ENCODE data around the gene CRPPA. TPM values are rescaled to one million over a fixed set of nuclear protein-coding genes. Genes with fewer than 3 reads are reported as not detected.
"Not testable (repeated sequence)": the region's sequence is repeated elsewhere in the genome, so short reads cannot be mapped to it uniquely, and the experiment has no call there.

The CRPPA gene
- total and polyA plus RNA-seq, 2 experiments from 2014 or later: 1.8 TPM

DNA sequence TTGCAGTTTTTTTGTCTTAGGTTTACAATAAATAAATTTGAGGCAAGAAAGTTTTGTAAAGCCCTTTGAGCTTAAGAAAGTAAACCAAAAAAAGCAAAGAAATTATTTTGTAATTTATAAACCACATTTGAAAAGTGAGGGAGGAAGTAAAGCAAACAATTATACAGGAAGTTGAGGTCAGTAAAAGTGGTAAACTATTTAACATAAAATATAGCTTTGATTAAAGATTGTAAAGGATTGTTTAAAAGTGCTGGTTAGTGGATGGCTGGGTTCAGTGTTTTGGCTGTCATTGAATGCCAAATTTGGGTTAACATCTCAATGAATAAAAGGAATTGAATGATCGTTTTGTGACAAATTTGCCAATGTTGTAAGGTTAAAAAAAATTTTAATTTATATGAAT lies 34.3 kb upstream of the CRPPA start:
- no peak for DNase-seq
- no peak for TF ChIP-seq EZH2phosphoT487 (IDR thresholded peaks at IDR 0.05; ENCODE audit: insufficient read depth, low read depth)
- no peak for TF ChIP-seq EZH2 (IDR thresholded peaks at IDR 0.05; ENCODE audit: insufficient read depth, poor library complexity, severe bottlenecking)
- in situ Hi-C loops (cut with MboI): no loop called here
- Histone ChIP-seq H3K4me2 (ENCODE audit: unreplicated experiment) (no peak overlapping the region), H3K9me3 (ENCODE audit: low read depth) (no peaks in the 10 kb centered on the region), H3K4me1 (ENCODE audit: insufficient read depth) (no peaks in the 10 kb centered on the region), H3K27me3 (replicated peaks; ENCODE audit: insufficient read depth) (no peaks in the 10 kb centered on the region), H4K20me1 (ENCODE audit: insufficient read depth) (no peaks in the 10 kb centered on the region), H3F3A (ENCODE audit: insufficient read depth) (no peaks in the 10 kb centered on the region), H2AFZ (no peak overlapping the region), H3K36me3 (ENCODE audit: low read depth) (no peaks in the 10 kb centered on the region), H3K27ac (no peak overlapping the region), H3K4me3 (no peak overlapping the region), H3K9me2 (ENCODE audit: insufficient read depth) (no peaks in the 10 kb centered on the region), H3K79me2 (ENCODE audit: insufficient read depth) (no peaks in the 10 kb centered on the region), H3K9ac (no peak overlapping the region)
- WGBS, 2 experiments (ENCODE audit: low coverage in 1 of 2, low lambda C conversion rate in 2 of 2, missing lambda C conversion rate in 2 of 2): 51 to 52% methylated on average over 1 of the region's 1 CpG

- Histone ChIP-seq H2AFZ (no peak overlapping the region), H3K9me3 (ENCODE audit: low read depth) (no peaks in the 10 kb centered on the region), H3K79me2 (ENCODE audit: insufficient read depth) (no peaks in the 10 kb centered on the region), H3F3A (ENCODE audit: insufficient read depth) (no peaks in the 10 kb centered on the region), H4K20me1 (ENCODE audit: insufficient read depth) (no peaks in the 10 kb centered on the region), H3K27ac (no peak overlapping the region), H3K4me1 (ENCODE audit: insufficient read depth) (no peaks in the 10 kb centered on the region), H3K4me2 (ENCODE audit: unreplicated experiment) (no peak overlapping the region), H3K27me3 (replicated peaks; ENCODE audit: insufficient read depth) (no peaks in the 10 kb centered on the region), H3K9me2 (ENCODE audit: insufficient read depth) (no peaks in the 10 kb centered on the region; the same call in 1 of the 2 replicates), H3K4me3 (no peak overlapping the region), H3K9ac (no peak overlapping the region), H3K36me3 (ENCODE audit: low read depth) (no peaks in the 10 kb centered on the region)
- TF ChIP-seq EZH2phosphoT487 (IDR thresholded peaks at IDR 0.05; ENCODE audit: insufficient read depth, low read depth) (no peak), EZH2 (IDR thresholded peaks at IDR 0.05; ENCODE audit: insufficient read depth, poor library complexity, severe bottlenecking) (no peak)
- 72 to 79% methylated on average over 6 of the region's 6 CpGs for WGBS, 2 experiments (ENCODE audit: low coverage in 1 of 2, low lambda C conversion rate in 2 of 2, missing lambda C conversion rate in 2 of 2)
- DNase-seq: no peak
- in situ Hi-C loops (cut with MboI): no loop called here
Observed at GRCh38 chr7:16450366-16450765, 29.0 kb upstream of the CRPPA start.

DNA sequence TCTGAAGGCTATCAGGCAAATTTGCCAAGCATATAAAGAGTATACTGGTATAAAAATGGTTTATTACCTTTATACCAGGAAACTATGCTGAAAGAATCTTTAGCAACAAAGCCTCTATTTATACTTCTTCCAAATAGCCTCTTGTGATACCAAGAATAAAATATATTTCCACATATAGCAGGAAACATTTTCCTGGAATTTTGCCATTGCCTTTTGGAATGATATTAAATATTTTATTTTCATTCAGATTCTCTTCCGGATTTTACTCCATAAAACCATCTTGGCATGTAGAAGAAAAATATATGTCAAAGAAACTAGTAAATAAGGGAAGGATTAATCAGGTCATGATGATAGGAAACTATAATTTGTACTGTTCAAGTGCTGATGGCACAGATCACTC lies 26.5 kb upstream of the CRPPA start:
- H3K9me3 ChIP-seq (ENCODE audit: low read depth): no peaks in the 10 kb centered on the region
- H4K20me1 ChIP-seq (ENCODE audit: insufficient read depth): no peaks in the 10 kb centered on the region
- H2AFZ ChIP-seq: no peak overlapping the region
- WGBS, 2 experiments (ENCODE audit: low coverage in 1 of 2, low lambda C conversion rate in 2 of 2, missing lambda C conversion rate in 2 of 2): 74 to 80% methylated on average over 1 of the region's 1 CpG
- no peak overlapping the region for H3K9ac ChIP-seq
- H3K79me2 ChIP-seq (ENCODE audit: insufficient read depth): no peaks in the 10 kb centered on the region
- in situ Hi-C loops (cut with MboI): no loop called here
- no peak overlapping the region for H3K4me3 ChIP-seq
- TF ChIP-seq EZH2 (IDR thresholded peaks at IDR 0.05; ENCODE audit: insufficient read depth, poor library complexity, severe bottlenecking) (no peak), EZH2phosphoT487 (IDR thresholded peaks at IDR 0.05; ENCODE audit: insufficient read depth, low read depth) (no peak)
- H3K27me3 ChIP-seq (replicated peaks; ENCODE audit: insufficient read depth): no peaks in the 10 kb centered on the region
- H3K36me3 ChIP-seq (ENCODE audit: low read depth): no peaks in the 10 kb centered on the region
- H3F3A ChIP-seq (ENCODE audit: insufficient read depth): no peaks in the 10 kb centered on the region
- no peak overlapping the region for H3K4me2 ChIP-seq (ENCODE audit: unreplicated experiment)
- DNase-seq: no peak
- H3K27ac ChIP-seq: no peak overlapping the region
- no peaks in the 10 kb centered on the region for H3K4me1 ChIP-seq (ENCODE audit: insufficient read depth)
- no peaks in the 10 kb centered on the region; the same call in 1 of the 2 replicates for H3K9me2 ChIP-seq (ENCODE audit: insufficient read depth)

DNA sequence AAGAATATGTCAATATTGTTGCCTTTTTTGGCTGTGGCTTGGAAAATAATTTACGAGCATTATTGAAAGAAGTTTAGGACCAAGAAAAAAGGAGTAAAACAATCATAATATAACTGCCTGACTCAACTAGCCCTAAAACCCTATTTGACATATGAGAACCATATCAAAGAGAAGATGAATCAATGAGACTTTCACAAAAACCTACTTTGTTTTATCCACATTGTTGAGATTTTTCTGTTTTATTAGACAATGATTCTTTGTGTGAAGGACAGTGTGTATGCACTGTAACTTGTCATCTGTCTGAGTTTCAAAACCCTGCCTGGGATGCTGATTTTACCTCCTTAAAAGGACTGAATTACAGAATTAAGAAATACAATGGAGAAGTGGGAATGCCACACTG lies 25.2 kb upstream of the CRPPA start:
- H3F3A ChIP-seq (ENCODE audit: insufficient read depth): no peaks in the 10 kb centered on the region
- no peak overlapping the region for H3K4me2 ChIP-seq (ENCODE audit: unreplicated experiment)
- no peaks in the 10 kb centered on the region for H4K20me1 ChIP-seq (ENCODE audit: insufficient read depth)
- no peak overlapping the region for H3K27ac ChIP-seq
- H2AFZ ChIP-seq: no peak overlapping the region
- no peak for TF ChIP-seq EZH2phosphoT487 (IDR thresholded peaks at IDR 0.05; ENCODE audit: insufficient read depth, low read depth)
- no peak for TF ChIP-seq EZH2 (IDR thresholded peaks at IDR 0.05; ENCODE audit: insufficient read depth, poor library complexity, severe bottlenecking)
- DNase-seq: no peak
- H3K79me2 ChIP-seq (ENCODE audit: insufficient read depth): no peaks in the 10 kb centered on the region
- no peaks in the 10 kb centered on the region for H3K27me3 ChIP-seq (replicated peaks; ENCODE audit: insufficient read depth)
- in situ Hi-C loops (cut with MboI): no loop called here
- H3K36me3 ChIP-seq (ENCODE audit: low read depth): no peaks in the 10 kb centered on the region
- H3K9ac ChIP-seq: no peak overlapping the region
- H3K9me2 ChIP-seq (ENCODE audit: insufficient read depth): no peaks in the 10 kb centered on the region; the same call in 1 of the 2 replicates
- H3K4me3 ChIP-seq: no peak overlapping the region
- H3K4me1 ChIP-seq (ENCODE audit: insufficient read depth): no peaks in the 10 kb centered on the region
- 84 to 96% methylated on average over 1 of the region's 1 CpG for WGBS, 2 experiments (ENCODE audit: low coverage in 1 of 2, low lambda C conversion rate in 2 of 2, missing lambda C conversion rate in 2 of 2)
- H3K9me3 ChIP-seq (ENCODE audit: low read depth): no peaks in the 10 kb centered on the region

GRCh38 chr7:16443871-16444270 lies 22.5 kb upstream of the CRPPA start:
- H3K4me1 ChIP-seq (ENCODE audit: insufficient read depth); H2AFZ ChIP-seq; H3K4me3 ChIP-seq; DNase-seq; H3K79me2 ChIP-seq (ENCODE audit: insufficient read depth); H3K4me2 ChIP-seq (ENCODE audit: unreplicated experiment); in situ Hi-C loops (cut with MboI); H3K27me3 ChIP-seq (replicated peaks; ENCODE audit: insufficient read depth); H3K36me3 ChIP-seq (ENCODE audit: low read depth); H3K9me3 ChIP-seq (ENCODE audit: low read depth); H3F3A ChIP-seq (ENCODE audit: insufficient read depth); H3K9ac ChIP-seq; H3K9me2 ChIP-seq (ENCODE audit: insufficient read depth); H3K27ac ChIP-seq; H4K20me1 ChIP-seq (ENCODE audit: insufficient read depth): not testable (repeated sequence)
- WGBS, 2 experiments (ENCODE audit: low coverage in 1 of 2, low lambda C conversion rate in 2 of 2, missing lambda C conversion rate in 2 of 2): 87 to 98% methylated on average over 2 of the region's 2 CpGs
